HCT116 (cell line): ENCODE results near the gene NDUFA3. TPM values are rescaled to one million over a fixed set of nuclear protein-coding genes. Genes with fewer than 3 reads are reported as not detected.

Source experiments
- ATAC-seq: fragments of 200-7000 bp; cut with Tn5 transposase; 2 replicates; pipeline ENCODE4 v1.9.1; 2020; ENCODE audit warnings: mild to moderate bottlenecking, moderate library complexity
- BruUV-seq: library from RNA; stranded (reverse); fragments of 400-500 nt; replicated peaks from 2 replicates; lab custom pipeline; 2021; lab: Mats Ljungman, UMichigan
- CTCF ChIA-PET: fragments of 300-600 bp; sonication (Branson Sonifier 250); formaldehyde crosslinking; loops from one replicate; lab custom pipeline; 2021; ENCODE audit warnings: antibody characterized with exemption; lab: Charles Lee
- POLR2A ChIA-PET: fragments of 300-600, 350-600 bp; sonication (Branson Sonifier 250); formaldehyde crosslinking; loops from one replicate; lab custom pipeline; 2021; ENCODE audit warnings: antibody characterized with exemption; lab: Charles Lee
- RAD21 ChIA-PET, 2 experiments: fragments of 300-600 bp; sonication (Branson Sonifier 250); formaldehyde crosslinking; loops; one replicate each; lab custom pipeline; 2023; ENCODE audit warnings: low total read pairs in 2 of 2; ENCODE audit not compliant: uncharacterized antibody in 2 of 2, unreplicated experiment in 2 of 2, low non-redundant PET in 1 of 2; lab: Charles Lee
- DNase-seq: peaks from one replicate; pipeline ENCODE4 v3.0.0-alpha.2; 2010; ENCODE audit warnings: low read depth, low spot score
- H2AFZ ChIP-seq: fragments of 200-600 bp; shearing (Covaris generic), sonication (generic); 2 replicates; pipeline ENCODE4 v1.6.1; 2017; ENCODE audit warnings: low read depth, mixed run types, mixed read lengths, antibody characterized with exemption, low read length; ENCODE audit not compliant: poor library complexity, severe bottlenecking
- H3K27ac ChIP-seq: 2 replicates; pipeline ENCODE4 v1.5.1; 2012; ENCODE audit warnings: low read depth, low read length
- H3K27me3 ChIP-seq: fragments of 200-600 bp; sonication (generic); 2 replicates; pipeline ENCODE4 v1.6.1; 2016; ENCODE audit warnings: mixed run types, low read length, mixed read lengths; ENCODE audit not compliant: insufficient read depth
- H3K36me3 ChIP-seq, 2 experiments: fragments of 200-500 bp in 1 of 2; fragments of 200-600 bp in 1 of 2; sonication (Bioruptor generic) in 1 of 2; sonication (generic) in 1 of 2; 2 replicates each; pipeline versions ENCODE4 v1.5.1 to v1.6.1; 2014 to 2016; ENCODE audit warnings: low read length in 2 of 2, inconsistent platforms in 1 of 2, mixed read lengths in 1 of 2, mixed run types in 1 of 2; ENCODE audit not compliant: insufficient read depth in 2 of 2, control insufficient read depth in 1 of 2
- H3K4me1 ChIP-seq, 2 experiments: fragments of 200-600 bp in 1 of 2; sonication (generic) in 1 of 2; 2 replicates each; pipeline versions ENCODE4 v1.5.1 to v1.6.1; 2012 to 2017; ENCODE audit warnings: low read length in 2 of 2, inconsistent platforms in 1 of 2, mild to moderate bottlenecking in 1 of 2, mixed read lengths in 1 of 2, mixed run types in 1 of 2, moderate library complexity in 1 of 2; ENCODE audit not compliant: insufficient read depth in 2 of 2, control insufficient read depth in 1 of 2
- H3K4me2 ChIP-seq: fragments of 200-600 bp; sonication (generic); 2 replicates; pipeline ENCODE4 v1.6.1; 2017; ENCODE audit warnings: mixed run types, low read length, mixed read lengths
- H3K4me3 ChIP-seq, 2 experiments: fragments of 200-600 bp in 1 of 2; sonication (generic) in 1 of 2; replicated peaks in 1 of 2; 2 replicates each; pipeline ENCODE4 v1.5.1; 2011 to 2016; ENCODE audit warnings: low read length in 2 of 2, control low read depth in 1 of 2, low read depth in 1 of 2, mild to moderate bottlenecking in 1 of 2, mixed read lengths in 1 of 2, mixed run types in 1 of 2
- H3K79me2 ChIP-seq: fragments of 200-600 bp; sonication (generic); 2 replicates; pipeline ENCODE4 v1.6.1; 2017; ENCODE audit warnings: mild to moderate bottlenecking, mixed run types, low read length, moderate library complexity, mixed read lengths; ENCODE audit not compliant: insufficient read depth
- H3K9ac ChIP-seq: fragments of 200-600 bp; sonication (generic); 2 replicates; pipeline ENCODE4 v1.6.1; 2016; ENCODE audit warnings: low read length, mixed read lengths
- H3K9me2 ChIP-seq: fragments of 200-600 bp; sonication (generic), shearing (Covaris generic); 2 replicates; pipeline ENCODE4 v1.6.1; 2017; ENCODE audit warnings: mixed run types, mild to moderate bottlenecking, moderate library complexity; ENCODE audit not compliant: insufficient read depth
- H3K9me3 ChIP-seq, 2 experiments: fragments of 200-500 bp in 1 of 2; fragments of 200-600 bp in 1 of 2; sonication (Bioruptor generic) in 1 of 2; sonication (generic) in 1 of 2; 2 replicates each; pipeline ENCODE4 v1.6.1; 2014 to 2017; ENCODE audit warnings: low read length in 2 of 2, mixed read lengths in 2 of 2, inconsistent platforms in 1 of 2, low read depth in 1 of 2, mild to moderate bottlenecking in 1 of 2, mixed run types in 1 of 2, moderate library complexity in 1 of 2; ENCODE audit not compliant: control insufficient read depth in 1 of 2, insufficient read depth in 1 of 2
- H4K20me1 ChIP-seq: fragments of 200-600 bp; sonication (generic), shearing (Covaris generic); 2 replicates; pipeline ENCODE4 v1.6.1; 2017; ENCODE audit warnings: mixed run types, mild to moderate bottlenecking, moderate library complexity; ENCODE audit not compliant: insufficient read depth
- EGR1 ChIP-seq: IDR thresholded peaks from 2 replicates; pipeline ENCODE4 v1.6.1; 2012; ENCODE audit warnings: low read depth
- ELF1 ChIP-seq: IDR thresholded peaks from 2 replicates; pipeline ENCODE4 v1.6.1; 2012; ENCODE audit warnings: low read depth, borderline replicate concordance
- EZH2 ChIP-seq: fragments of 200-600 bp; sonication (generic); IDR thresholded peaks from 2 replicates; pipeline ENCODE4 v1.6.1; 2017; ENCODE audit warnings: antibody characterized with exemption, mixed run types
- EZH2phosphoT487 ChIP-seq: fragments of 200-600 bp; IDR thresholded peaks from 2 replicates; pipeline ENCODE4 v1.6.1; 2018; ENCODE audit warnings: antibody characterized with exemption, borderline replicate concordance
- FOSL1 ChIP-seq: IDR thresholded peaks from 2 replicates; pipeline ENCODE4 v1.6.1; 2012; ENCODE audit warnings: low read depth
- JUND ChIP-seq: IDR thresholded peaks from 2 replicates; pipeline ENCODE4 v1.6.1; 2012
- POLR2A ChIP-seq: IDR thresholded peaks from 2 replicates; pipeline ENCODE4 v1.7.0; 2011; ENCODE audit warnings: borderline replicate concordance; ENCODE audit not compliant: insufficient read depth, insufficient read length; ENCODE audit errors: extremely low read depth
- POLR2AphosphoS5 ChIP-seq: IDR thresholded peaks from 2 replicates; pipeline ENCODE4 v1.6.1; 2011; ENCODE audit warnings: mild to moderate bottlenecking, low read depth, low read length, moderate library complexity
- RAD21 ChIP-seq: IDR thresholded peaks from 2 replicates; pipeline ENCODE4 v1.6.1; 2012; ENCODE audit warnings: low read depth, mild to moderate bottlenecking
- SIN3A ChIP-seq: IDR thresholded peaks from 2 replicates; pipeline ENCODE4 v1.6.1; 2012; ENCODE audit warnings: low read depth
- SRF ChIP-seq: IDR thresholded peaks from 2 replicates; pipeline ENCODE4 v1.6.1; 2012; ENCODE audit warnings: low read depth
- TCF7L2 ChIP-seq: IDR thresholded peaks from 2 replicates; pipeline ENCODE4 v1.7.0; 2011; ENCODE audit warnings: borderline replicate concordance, inconsistent platforms; ENCODE audit not compliant: insufficient read depth, insufficient read length; ENCODE audit errors: extremely low read depth
- YY1 ChIP-seq: IDR thresholded peaks from 2 replicates; pipeline ENCODE4 v1.6.1; 2011; ENCODE audit warnings: low read length, low read depth, moderate library complexity, mild to moderate bottlenecking; ENCODE audit not compliant: insufficient replicate concordance; ENCODE audit errors: extremely low read depth
- ZFX ChIP-seq: fragments of 450-650 bp; IDR thresholded peaks from 2 replicates; pipeline ENCODE4 v1.6.1; 2017
- ZNF274 ChIP-seq: fragments of 200-500 bp; sonication (Bioruptor generic); IDR thresholded peaks from 2 replicates; pipeline ENCODE4 v1.6.1; 2014; ENCODE audit warnings: mild to moderate bottlenecking, low read depth, low read length, inconsistent platforms
- intact Hi-C: fragments of 100-400 bp; cut with micrococcal nuclease; formaldehyde crosslinking; loops from 2 replicates; pipeline ENCODE4 v1.10.0; 2022
- total RNA-seq: library from RNA; stranded (reverse); gene quantifications from one replicate; pipeline ENCODE4 v1.2.1, GENCODE V29; 2021; ENCODE audit not compliant: unreplicated experiment
- TF ChIP-seq, protein P1 (sequence below): IDR thresholded peaks from 2 replicates; pipeline ENCODE4 v1.6.1; 2012
- TF ChIP-seq, protein P2 (sequence below): IDR thresholded peaks from 2 replicates; pipeline ENCODE4 v1.6.1; 2012
- TF ChIP-seq, protein P3 (sequence below): IDR thresholded peaks from 2 replicates; pipeline ENCODE4 v1.6.1; 2012; ENCODE audit warnings: low read depth

Gene NDUFA3
- total RNA-seq, 1 experiment from 2014 or later = 149 TPM

DNA sequence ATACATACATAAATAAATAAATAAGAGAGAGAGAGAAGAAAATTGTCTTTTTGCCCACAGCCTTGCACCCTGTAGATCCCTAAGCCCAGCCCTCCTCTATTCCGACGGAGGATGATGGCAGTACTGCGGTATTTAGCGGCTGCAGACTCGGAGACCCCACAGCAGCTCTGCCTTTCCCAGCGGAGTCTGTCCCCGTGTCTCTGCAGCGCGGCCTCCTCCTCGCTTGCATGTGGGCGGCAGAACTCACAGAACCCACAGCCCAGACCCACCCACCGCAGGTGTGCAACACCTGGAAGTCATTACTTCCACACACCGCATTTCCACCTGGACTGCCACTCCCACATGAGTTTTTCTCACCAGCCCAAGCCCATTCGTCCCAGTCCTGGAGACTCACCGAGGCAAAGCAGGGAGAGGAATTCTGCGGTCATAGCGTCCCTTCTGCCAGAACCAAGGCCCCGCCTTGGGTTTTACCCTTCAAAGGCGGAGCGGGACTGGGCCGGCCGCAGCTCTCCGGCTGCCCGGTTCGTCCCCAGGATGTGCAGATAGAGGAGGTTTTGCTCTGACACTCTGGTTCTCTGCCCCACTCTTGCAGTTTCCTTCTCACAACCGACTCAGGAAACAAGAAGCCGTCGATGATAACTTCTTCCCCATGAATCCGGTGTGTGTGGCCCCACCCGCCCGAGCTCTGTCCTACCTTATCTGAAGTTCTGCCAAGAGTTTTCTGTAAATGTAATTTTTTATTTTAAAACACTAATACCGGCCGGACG, 39.1 kb upstream of the NDUFA3 start, which contains the start of gene VSTM1:
Gene VSTM1 (minus strand): TSS at position 548 of the 767 bp plus-strand sequence. CDS start 120 bp downstream, at position 428.
- POLR2A ChIA-PET = no interaction called here
- H3K9me2 ChIP-seq = no peaks in the 10 kb centered on the region
- TF ChIP-seq POLR2A = no peak
- DNase-seq = no peak
- H4K20me1 ChIP-seq = no peaks in the 10 kb centered on the region
- intact Hi-C loops = no loop called here
- H3K27ac ChIP-seq = no peak within 1 kb of the TSS
- ATAC-seq = no peak
- H2AFZ ChIP-seq = no peak within 1 kb of the TSS
- no peak within 1 kb of the TSS for H3K4me3 ChIP-seq
- no peaks in the 10 kb centered on the region for H3K4me1 ChIP-seq
- RAD21 ChIA-PET = no interaction called here
- H3K27me3 ChIP-seq = no peaks in the 10 kb centered on the region
- CTCF ChIA-PET = no interaction called here
- no peaks in the 10 kb centered on the region for H3K79me2 ChIP-seq
- no peak within 1 kb of the TSS for H3K4me2 ChIP-seq
- no peaks in the 10 kb centered on the region for H3K9me3 ChIP-seq
- BruUV-seq = no TSS peak
- H3K9ac ChIP-seq = no peak within 1 kb of the TSS
- H3K36me3 ChIP-seq = no peaks in the 10 kb centered on the region

DNA sequence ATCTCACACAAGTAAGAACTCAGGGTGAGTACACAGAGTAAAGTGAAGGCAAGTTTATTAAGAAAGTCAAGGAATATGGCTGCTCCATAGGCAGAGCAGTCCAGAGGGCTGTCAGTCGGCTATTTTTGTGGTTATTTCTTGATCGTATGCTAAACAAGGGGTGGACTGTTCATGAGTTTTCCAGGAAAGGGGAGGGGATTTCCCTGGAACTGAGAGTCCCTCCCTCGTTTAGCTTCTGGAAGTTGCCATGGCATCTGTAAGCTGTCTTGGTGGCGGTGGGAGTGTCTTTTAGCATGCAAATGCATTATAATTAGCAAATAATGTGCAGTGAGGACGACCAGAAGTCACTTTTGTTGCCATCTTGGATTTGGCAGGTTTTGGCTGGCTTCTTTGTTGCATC, 33.2 kb upstream of the NDUFA3 start:
- Histone ChIP-seq H3K9me3 (peaks cover 0 to 9% of the 10 kb centered on the region in 2 experiments; a peak in 2 of 4 replicates), H3K4me3 (no peak overlapping the region), H4K20me1 (no peaks in the 10 kb centered on the region), H3K9ac (no peak overlapping the region), H3K4me2 (no peak overlapping the region), H3K36me3 (no peaks in the 10 kb centered on the region), H3K9me2 (no peaks in the 10 kb centered on the region), H3K27ac (no peak overlapping the region), H3K27me3 (no peaks in the 10 kb centered on the region), H3K4me1 (no peaks in the 10 kb centered on the region), H2AFZ (no peak overlapping the region), H3K79me2 (no peaks in the 10 kb centered on the region)
- DNase-seq (no peak), ATAC-seq (no peak)
- CTCF ChIA-PET = no interaction called here
- BruUV-seq = no TSS peak
- intact Hi-C loops = no loop called here
- RAD21 ChIA-PET = no interaction called here
- POLR2A ChIA-PET = no interaction called here
- TF ChIP-seq TCF7L2 = no peak
- TF ChIP-seq ELF1 = no peak
- no peak for TF ChIP-seq FOSL1
- TF ChIP-seq EZH2phosphoT487 = no peak
- TF ChIP-seq, protein P1, sequence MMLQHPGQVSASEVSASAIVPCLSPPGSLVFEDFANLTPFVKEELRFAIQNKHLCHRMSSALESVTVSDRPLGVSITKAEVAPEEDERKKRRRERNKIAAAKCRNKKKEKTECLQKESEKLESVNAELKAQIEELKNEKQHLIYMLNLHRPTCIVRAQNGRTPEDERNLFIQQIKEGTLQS = no peak
- no peak for TF ChIP-seq EZH2
- TF ChIP-seq EGR1 = no peak
- TF ChIP-seq POLR2AphosphoS5 = no peak
- TF ChIP-seq SIN3A = no peak
- no peak for TF ChIP-seq SRF
- TF ChIP-seq, protein P2, sequence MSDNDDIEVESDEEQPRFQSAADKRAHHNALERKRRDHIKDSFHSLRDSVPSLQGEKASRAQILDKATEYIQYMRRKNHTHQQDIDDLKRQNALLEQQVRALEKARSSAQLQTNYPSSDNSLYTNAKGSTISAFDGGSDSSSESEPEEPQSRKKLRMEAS = no peak
- no peak for TF ChIP-seq POLR2A
- no peak for TF ChIP-seq JUND
- TF ChIP-seq YY1 = no peak
- no peak for TF ChIP-seq RAD21
- TF ChIP-seq, protein P3, sequence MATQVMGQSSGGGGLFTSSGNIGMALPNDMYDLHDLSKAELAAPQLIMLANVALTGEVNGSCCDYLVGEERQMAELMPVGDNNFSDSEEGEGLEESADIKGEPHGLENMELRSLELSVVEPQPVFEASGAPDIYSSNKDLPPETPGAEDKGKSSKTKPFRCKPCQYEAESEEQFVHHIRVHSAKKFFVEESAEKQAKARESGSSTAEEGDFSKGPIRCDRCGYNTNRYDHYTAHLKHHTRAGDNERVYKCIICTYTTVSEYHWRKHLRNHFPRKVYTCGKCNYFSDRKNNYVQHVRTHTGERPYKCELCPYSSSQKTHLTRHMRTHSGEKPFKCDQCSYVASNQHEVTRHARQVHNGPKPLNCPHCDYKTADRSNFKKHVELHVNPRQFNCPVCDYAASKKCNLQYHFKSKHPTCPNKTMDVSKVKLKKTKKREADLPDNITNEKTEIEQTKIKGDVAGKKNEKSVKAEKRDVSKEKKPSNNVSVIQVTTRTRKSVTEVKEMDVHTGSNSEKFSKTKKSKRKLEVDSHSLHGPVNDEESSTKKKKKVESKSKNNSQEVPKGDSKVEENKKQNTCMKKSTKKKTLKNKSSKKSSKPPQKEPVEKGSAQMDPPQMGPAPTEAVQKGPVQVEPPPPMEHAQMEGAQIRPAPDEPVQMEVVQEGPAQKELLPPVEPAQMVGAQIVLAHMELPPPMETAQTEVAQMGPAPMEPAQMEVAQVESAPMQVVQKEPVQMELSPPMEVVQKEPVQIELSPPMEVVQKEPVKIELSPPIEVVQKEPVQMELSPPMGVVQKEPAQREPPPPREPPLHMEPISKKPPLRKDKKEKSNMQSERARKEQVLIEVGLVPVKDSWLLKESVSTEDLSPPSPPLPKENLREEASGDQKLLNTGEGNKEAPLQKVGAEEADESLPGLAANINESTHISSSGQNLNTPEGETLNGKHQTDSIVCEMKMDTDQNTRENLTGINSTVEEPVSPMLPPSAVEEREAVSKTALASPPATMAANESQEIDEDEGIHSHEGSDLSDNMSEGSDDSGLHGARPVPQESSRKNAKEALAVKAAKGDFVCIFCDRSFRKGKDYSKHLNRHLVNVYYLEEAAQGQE = no peak
- TF ChIP-seq ZNF274 = no peak
- no peak for TF ChIP-seq ZFX
